HT1080 (cell line): ENCODE results near the gene DFFB. TPM values are rescaled to one million over a fixed set of nuclear protein-coding genes. Genes with fewer than 3 reads are reported as not detected.

Experiments
- DNase-seq: peaks from one replicate; pipeline ENCODE4 v3.0.0-alpha.2; 2015; ENCODE audit warnings: low read depth
- total RNA-seq: library from RNA; depleted of rRNA; stranded (reverse); fragments of >200 nt; shearing (Covaris generic); gene quantifications from 2 replicates; pipeline ENCODE4 v1.2.3, GENCODE V29; 2014

Gene DFFB
- total RNA-seq, 1 experiment from 2014 or later, result 8.9 TPM

GRCh38 chr1:3828391-3828790 lies 28.9 kb upstream of the DFFB start:
- DNase-seq, result no peak

- DNase-seq, result no peak
These were observed 25.6 kb upstream of the DFFB start for GRCh38 chr1:3831689-3832088.

GRCh38 chr1:3834701-3835100 lies 22.6 kb upstream of the DFFB start:
- no peak for DNase-seq

- DNase-seq, result peak; percentile 92
These were observed 20.9 kb upstream of the DFFB start for GRCh38 chr1:3836421-3836820.

- DNase-seq, result no peak
These were observed 20.1 kb upstream of the DFFB start for GRCh38 chr1:3837200-3837599.

GRCh38 chr1:3837685-3838084 lies 19.6 kb upstream of the DFFB start:
- DNase-seq, result no peak

GRCh38 chr1:3838788-3839187 lies 18.5 kb upstream of the DFFB start:
- no peak for DNase-seq

- no peak for DNase-seq
These were observed 15.8 kb upstream of the DFFB start for GRCh38 chr1:3841491-3841890.

GRCh38 chr1:3842912-3843311 lies 14.4 kb upstream of the DFFB start:
- DNase-seq, result no peak

GRCh38 chr1:3846541-3846940 lies 10.7 kb upstream of the DFFB start:
- no peak for DNase-seq

GRCh38 chr1:3847081-3847480 lies 10.2 kb upstream of the DFFB start:
- DNase-seq, result no peak

GRCh38 chr1:3850857-3851256 lies 6.4 kb upstream of the DFFB start:
- DNase-seq, result no peak

- DNase-seq, result no peak
These were observed 6.0 kb upstream of the DFFB start for GRCh38 chr1:3851292-3851691.

- no peak for DNase-seq
These were observed 5.2 kb upstream of the DFFB start for GRCh38 chr1:3852091-3852490.

- DNase-seq, result no peak
These were observed 4.4 kb upstream of the DFFB start for GRCh38 chr1:3852711-3853485.

- no peak for DNase-seq
These were observed 484 bp downstream of the DFFB start for GRCh38 chr1:3857791-3858129.

- DNase-seq, result no peak
These were observed 1.1 kb downstream of the DFFB start for GRCh38 chr1:3858231-3858981.

- DNase-seq, result no peak
These were observed 6.1 kb downstream of the DFFB start for GRCh38 chr1:3863231-3863935.

GRCh38 chr1:3864884-3865283 lies 7.6 kb downstream of the DFFB start:
- DNase-seq, result no peak

- DNase-seq, result no peak
These were observed 8.4 kb downstream of the DFFB start for GRCh38 chr1:3865606-3866160.

GRCh38 chr1:3868464-3869006 lies 11.3 kb downstream of the DFFB start:
- DNase-seq, result no peak
